HG02973 (cell line): ENCODE data around the gene MCM3AP.
A peak's percentile ranks its signal among the peaks of the same experiment; 100 is the strongest.

ENCODE experiments used
- ATAC-seq: cut with Tn5 transposase; IDR thresholded peaks from one replicate; pipeline ENCODE4 v1.9.1; 2021; ENCODE audit warnings: moderate library complexity; ENCODE audit not compliant: unreplicated experiment

Gene MCM3AP

GRCh38 chr21:46274797-46275390 is 10.5 kb downstream of the MCM3AP start:
- ATAC-seq = no peak

DNA sequence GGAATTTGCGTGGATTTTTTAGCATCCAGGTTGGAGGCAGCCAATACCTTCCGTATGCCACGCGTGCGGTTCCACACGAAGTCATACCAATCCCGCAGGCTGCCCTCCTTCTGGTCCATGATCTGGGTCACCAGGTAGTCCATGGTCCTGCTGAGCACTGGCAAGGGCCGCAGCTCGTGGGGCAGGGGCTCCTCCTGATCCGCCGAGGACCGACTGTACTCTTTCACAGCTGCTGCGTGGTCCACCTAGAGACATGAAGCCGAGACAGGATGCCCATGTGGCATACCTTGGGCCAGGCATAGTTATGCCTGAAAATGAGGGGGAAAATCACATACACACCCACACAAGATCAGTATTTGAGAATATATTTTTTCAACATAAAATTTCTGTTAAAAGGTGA is 12.1 kb downstream of the MCM3AP start:
- ATAC-seq = no peak

DNA sequence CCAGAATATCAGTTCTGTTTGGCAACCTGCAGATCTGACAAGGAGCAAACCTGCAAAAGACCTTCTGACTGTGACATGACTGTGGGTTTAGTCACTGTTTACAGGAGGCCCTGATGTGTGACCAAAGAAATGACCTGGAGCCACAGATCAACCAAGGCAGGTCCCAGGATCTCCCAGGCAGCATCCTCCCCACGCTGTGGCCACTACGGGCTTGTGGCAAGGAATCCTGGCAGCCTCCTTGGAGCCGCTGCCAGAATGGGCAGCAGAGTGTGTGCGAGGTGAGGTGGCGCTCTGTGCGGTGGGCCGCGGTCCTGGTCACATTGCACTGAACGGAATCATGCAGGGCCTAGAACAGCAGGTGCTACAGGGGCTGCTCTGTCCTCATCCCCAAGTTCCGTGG is 15.9 kb downstream of the MCM3AP start:
- no peak for ATAC-seq

DNA sequence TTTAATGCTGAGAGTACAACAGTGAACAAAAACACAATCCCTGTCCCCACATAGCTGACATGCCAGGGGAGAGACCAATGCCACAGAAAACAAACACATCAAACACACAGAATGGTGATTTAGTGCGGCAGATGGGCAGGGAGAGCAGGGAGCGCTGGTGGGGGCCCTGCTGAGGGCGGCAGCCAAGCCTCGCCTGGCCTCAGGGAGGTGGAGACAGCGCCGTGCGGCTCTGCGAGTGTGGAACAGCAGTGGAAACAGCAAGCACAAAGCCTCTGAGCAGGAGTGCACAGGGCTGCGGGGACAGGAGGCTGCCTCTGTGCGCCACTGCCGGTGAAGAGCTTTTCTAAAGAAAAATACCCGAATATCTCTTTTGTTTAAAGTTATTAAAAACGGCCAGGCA is 17.0 kb downstream of the MCM3AP start:
- no peak for ATAC-seq

DNA sequence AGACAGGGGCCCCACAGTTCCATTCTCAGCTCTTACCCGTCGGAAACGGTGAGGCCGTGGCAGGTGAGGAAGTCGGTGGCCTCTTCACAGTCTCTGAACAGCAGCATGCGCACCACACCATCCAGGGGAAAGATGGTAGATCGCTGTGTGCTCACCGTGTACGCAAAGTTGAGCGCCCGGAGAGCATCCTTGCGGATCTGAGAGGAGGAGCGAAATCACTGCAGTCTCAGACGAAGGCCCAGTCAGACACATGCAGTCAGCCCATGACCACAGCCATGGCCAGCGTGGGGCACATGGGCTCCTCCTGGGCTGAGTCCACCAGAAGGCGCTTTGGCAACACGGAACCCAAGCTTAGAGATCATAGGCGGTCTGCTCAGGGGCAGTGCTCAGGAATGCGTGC is 18.5 kb downstream of the MCM3AP start:
- no peak for ATAC-seq

- no peak for ATAC-seq
These were observed 19.5 kb downstream of the MCM3AP start for GRCh38 chr21:46265736-46266525.

- no peak for ATAC-seq
These were observed 20.7 kb downstream of the MCM3AP start for GRCh38 chr21:46264690-46265144.

DNA sequence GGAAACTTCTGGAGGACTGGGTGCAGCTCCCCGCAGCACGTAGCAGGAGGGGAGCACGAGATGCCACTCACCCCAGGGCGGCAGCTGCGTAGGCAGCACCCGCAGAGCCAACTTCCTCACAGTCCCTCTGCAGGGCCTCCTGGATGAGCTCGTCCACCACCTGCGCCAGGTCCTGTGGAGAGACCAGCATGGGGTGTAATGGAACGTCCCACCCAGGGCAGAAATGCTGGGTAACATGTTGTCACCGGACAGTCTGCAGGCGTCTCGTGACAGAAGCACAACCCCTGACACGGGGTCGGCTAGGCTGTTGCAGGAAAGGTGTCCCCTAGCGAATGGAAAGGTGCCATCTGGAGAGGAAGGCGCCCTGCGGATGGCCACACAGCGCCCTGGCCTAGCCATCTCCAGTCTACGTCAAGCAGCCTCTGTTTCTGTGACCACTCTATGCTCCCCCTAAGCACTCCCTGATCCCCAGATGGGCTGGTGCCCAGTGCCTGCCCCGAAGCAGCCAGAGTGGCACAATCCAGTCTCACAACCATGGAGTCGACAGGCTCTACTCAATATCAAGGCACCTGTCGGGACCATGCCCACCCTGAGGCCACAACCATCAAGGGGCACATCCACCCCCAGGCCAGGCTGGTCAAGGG is 21.2 kb downstream of the MCM3AP start:
- no peak for ATAC-seq

GRCh38 chr21:46256501-46256994 is 28.9 kb downstream of the MCM3AP start:
- no peak for ATAC-seq

GRCh38 chr21:46255758-46256337 is 29.6 kb downstream of the MCM3AP start:
- ATAC-seq = no peak

GRCh38 chr21:46255166-46255565 is 30.2 kb downstream of the MCM3AP start:
- ATAC-seq = no peak

GRCh38 chr21:46254208-46254975 is 31.0 kb downstream of the MCM3AP start:
- ATAC-seq = peak; percentile 39

DNA sequence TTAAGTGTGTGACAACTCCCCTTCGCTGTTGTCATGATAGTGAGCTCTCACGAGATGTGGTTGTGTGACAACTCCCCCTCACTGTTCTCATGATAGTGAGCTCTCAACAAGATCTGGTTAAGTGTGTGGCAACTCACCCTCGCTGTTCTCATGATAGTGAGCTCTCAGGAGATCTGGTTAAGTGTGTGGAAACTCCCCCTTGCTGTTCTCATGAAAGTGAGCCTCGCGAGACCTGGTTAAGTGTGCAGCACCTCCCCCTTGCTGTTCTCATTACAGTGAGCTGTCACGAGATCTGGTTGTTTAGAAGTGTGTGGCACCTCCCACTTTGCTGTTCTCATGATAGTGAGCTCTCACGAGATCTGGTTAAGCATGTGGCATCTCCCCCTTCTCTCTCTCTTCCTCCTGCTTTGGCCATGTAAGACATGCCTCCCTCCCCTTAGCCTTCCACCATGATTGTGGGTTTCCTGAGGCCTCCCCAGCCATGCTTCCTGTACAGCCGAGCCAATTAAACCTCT is 31.7 kb downstream of the MCM3AP start:
- peak; percentile 40 for ATAC-seq

DNA sequence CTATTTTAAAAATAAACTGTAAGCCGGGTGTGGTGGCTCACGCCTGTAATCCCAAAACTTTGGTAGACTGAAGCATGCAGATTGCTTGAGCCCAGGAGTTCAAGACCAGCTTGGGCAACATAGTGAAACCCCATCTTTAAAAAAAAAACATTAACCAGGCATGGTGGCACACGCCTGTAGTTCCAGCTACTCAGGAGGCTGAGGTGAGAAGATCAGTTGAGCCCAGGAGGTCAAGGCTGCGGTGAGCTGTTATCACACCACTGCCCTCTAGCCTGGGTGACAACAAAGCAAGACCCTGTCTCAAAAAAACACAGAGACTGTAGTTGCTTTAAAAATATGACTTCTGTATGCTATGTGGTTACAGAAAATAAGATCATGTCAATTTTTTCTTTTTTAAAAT is 32.6 kb downstream of the MCM3AP start:
- ATAC-seq = no peak

- no peak for ATAC-seq
These were observed 35.2 kb downstream of the MCM3AP start for GRCh38 chr21:46250146-46250725.

- no peak for ATAC-seq
These were observed 36.6 kb downstream of the MCM3AP start for GRCh38 chr21:46248827-46249226.

- no peak for ATAC-seq
These were observed 37.0 kb downstream of the MCM3AP start for GRCh38 chr21:46248422-46248782.

DNA sequence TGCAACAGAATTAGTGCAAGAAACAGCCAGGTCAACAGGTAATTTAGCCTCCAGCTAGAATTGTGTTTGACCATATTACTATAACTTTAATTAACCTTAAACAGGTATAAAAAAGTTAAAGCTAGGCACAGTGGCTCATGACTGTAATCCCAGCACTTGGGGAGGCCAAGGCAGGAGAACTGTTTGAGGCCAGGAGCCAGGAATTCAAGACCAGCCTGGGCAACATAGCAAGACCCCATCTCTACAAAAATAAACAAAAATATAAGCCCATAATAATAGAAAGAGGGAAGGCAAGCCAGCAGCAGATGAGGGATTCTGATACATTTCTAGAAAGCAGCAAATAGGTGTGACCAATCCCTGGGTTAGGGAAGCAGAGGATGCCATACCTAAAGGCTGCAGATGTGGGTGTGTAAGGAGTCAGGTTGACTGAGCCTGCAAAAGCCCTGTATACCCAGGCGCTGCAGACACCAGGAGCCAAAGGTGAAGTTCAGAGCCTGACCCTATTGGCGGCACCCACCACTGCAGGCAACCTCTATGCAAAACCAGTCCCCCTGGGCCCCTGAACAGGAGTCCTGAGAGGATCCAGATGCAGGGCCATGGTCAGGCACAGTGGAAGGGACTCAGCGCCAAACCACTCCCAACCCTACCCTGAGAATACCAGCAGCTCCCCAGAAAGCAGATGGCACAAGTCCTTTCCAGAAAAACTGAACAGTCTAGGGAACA is 37.6 kb downstream of the MCM3AP start:
- no peak for ATAC-seq

GRCh38 chr21:46246345-46246744 is 39.1 kb downstream of the MCM3AP start:
- ATAC-seq = no peak
